MV-4-11 (cell line): ENCODE results near the gene KMT5C.

ENCODE experiments used
- DNase-seq: peaks from one replicate; lab custom pipeline; 2025; lab: John Stamatoyannopoulos, UW

Gene KMT5C

DNA sequence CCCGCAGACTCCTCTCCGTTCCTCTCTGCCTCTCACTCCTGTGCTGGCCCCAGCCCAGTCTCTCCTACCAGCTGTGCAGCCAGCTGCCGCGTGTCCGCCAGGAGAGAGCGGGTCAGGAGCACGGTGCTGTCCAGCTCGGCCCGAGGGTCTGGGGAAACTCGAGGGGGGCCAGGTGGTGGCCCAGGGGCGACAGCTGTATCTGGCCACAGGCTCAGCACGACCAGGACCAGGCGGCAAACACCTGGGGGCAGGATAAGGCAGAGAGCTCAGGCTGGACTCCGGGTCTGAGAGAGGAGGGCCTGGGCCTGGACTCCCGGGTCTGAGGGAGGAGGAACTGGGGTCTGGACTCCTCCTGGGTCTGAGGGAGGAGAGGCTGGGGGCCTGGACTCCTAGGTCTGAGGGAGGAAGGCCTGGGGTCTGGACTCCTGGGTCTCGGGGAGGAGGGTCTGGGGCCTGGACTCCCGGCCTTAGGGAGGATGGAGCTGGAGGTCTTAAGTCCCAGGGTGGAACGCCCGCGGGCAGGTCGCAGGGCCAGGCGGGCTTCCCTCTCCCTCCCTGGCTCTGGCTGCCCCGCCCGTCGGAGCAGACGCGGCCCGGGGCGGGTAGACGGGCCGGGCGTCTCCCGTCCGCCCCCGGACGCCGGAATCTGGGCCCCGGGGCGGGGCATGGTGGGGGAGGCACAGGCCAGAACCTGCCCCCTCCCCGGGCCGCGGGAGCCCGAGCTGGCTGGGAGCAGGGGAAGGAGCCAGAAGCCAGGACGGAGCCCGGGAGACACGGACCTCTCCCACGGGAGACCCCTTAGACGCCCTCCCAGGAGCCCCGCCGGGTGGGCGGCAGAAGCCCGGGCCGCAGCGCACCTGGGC is 29.3 kb downstream of the KMT5C start:
- no peak for DNase-seq

DNA sequence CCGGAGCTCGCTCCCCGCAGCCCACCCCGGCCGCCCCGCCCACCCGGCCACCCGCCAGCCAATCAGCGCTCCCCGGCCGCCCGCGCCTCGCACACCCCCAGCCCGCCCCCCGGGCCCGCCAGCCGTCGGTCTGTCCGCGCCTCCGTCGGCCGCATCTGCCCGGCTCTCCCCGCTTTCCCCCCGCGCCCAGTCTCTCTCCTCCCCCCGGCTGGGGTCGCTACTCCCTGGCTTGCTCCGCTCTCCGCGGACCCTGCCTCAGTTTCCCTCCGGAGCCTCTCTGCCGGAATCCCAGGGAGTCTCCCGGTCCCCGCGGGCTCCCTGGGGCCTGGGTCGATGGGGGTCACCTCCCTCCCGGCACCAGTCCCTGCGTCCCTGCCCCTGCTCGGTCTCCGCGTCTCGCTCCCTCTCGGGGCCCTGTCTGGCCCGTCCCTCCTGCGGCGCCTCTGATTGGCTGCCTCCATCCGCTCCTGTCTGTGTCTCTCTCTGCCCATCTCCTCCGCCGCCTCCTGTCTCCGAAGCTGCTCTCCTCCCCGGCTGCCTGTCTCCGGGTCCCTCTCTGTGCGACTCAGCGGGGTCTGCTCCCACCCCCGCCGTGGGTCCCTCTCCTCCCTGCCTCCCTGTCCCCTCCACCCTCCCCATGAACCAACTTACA is 30.1 kb downstream of the KMT5C start:
- DNase-seq, result no peak

DNA sequence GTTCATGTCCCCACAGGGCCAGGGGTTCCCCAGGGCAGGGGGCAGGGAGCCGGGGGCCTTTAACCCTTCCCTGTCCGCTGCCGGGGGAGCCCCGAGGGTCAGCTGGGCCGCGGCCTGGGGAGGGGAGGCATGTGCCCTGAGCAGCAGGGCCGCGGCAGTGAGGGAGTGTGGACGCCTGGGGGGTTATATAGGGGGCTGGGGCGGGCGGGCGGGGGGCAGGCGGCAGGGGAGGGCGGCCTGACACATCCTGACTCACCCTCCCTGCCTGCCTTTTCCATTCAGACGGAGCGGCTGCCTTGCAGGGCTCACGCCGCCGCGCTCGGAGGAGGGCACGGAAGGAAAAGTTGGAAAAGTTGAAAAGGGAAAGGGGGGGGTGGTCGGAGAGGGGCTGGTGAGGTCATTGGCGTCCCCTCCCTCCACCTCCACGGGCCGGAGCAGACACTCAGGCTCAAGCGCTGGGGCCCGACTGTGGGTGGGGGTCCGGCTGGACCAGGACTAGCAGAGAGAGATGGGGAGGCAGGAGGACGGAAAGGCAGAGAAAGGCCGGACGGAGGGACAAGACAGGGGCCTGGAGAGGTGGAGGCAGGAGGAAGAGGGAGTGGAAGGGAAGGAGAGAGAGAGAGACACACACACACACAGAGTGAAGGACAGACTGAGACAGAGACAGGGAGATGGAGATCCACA is 30.8 kb downstream of the KMT5C start, which contains the start of gene IL11:
Gene IL11 (minus strand): TSS at position 159 of the 684 bp plus-strand sequence. CDS start 153 bp downstream, at position 6.
- no peak for DNase-seq

DNA sequence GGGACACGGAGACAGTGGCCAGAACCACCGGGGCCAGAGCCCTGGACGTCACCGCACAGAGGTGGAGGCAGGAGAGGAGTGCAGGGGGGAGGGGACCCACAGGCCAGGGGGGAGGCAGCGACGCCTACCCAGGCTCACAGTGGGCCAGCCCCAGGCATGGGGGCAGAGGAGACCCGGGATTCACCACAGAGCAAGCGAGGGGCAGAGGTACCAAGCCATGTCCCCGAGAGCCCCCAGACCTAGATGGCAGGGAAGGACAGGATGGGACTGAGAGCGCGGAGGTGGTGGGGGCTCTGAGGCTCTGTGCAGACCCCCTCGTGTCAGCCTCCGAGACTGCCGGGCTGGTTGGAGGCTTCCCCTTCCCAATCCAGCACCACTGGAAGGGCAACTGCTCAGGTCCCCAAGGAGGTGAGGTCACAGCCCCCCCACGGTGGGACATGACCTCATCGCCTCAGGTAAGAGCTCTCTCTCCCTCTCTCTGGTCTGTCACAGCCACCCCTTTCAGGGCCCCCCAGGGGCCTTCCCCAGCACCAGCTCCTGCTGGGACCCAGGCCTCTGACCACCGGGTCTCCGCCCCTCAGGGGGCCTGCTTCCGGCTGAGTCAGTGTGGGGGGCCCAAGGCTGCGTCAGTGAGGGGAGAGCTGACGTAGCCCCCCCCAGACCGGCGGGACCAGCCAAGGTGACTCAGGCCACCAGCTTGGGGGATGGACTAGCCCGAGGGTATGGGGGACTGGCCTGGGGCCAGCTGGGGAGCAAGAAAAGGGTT is 32.8 kb downstream of the KMT5C start:
- no peak for DNase-seq

DNA sequence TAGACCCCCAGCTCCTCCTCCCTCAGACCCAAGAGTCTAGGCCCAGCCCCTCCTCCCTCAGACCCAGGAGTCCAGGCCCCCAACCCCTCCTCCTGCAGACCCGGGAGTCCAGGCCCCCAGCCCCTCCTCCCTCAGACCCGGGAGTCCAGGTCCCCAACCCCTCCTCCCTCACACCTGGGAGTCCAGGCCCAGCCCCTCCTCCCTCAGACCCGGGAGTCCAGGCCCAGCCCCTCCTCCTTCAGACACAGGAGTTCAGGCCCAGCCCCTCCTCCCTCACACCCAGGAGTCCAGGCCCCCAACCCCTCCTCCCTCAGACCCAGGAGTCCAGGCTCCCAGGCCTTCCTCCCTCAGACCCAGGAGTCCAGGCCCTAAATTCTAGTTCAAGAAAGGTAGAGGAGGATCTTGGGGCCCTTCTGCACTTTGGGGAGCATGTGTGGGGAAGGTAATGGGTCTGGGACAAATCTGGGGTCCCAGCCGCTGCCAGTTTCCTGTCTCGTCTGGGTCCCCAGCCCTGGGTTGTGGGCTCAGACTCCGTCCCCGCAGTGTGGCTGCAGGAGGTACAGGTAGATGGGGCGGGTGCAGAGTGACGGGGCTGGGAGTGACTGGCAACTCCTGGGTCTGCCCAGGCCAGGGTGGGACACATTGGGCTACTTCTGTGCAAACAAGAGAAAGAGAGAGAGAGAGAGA is 33.8 kb downstream of the KMT5C start:
- no peak for DNase-seq

DNA sequence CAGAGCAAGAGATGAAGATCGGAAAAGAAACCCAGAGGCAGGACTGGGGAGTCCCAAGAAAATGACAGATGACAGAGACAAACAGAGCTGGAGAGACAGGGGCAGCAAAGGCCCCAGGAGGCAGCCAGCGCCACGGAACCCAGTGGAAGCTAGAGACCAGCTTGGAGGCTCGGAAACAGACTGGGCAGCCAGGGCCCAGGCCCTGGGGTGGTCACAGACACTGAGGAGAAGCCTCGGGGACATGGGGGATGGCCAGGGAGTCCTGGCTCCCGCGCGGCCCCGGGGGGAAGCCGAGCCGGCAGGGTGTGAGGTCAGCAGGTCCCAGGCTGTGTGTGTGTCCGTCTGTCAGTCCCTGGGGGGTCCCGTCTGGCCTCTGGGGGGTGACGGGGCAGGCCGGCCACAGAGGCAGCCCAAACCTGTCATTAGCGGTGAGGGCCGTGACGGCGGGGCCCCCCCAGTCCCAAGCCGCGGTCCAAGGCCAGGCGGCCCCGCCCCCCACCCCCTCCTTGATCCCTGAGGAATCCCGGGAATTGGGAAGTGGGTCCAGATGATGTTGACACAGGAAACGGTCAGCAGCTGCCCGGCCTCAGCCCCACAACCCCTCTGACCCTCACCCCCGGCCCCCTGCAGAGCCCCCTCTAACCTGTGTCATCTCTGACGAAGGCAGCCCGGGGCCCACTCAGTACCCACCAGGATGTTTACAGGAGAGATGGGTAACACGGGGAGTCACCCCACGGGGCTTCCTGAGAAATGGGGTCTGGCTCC is 34.5 kb downstream of the KMT5C start:
- no peak for DNase-seq

GRCh38 chr19:55376241-55376933 is 36.7 kb downstream of the KMT5C start, which contains the start of gene TMEM190:
Gene TMEM190, plus strand, starts transcription at chr19:55376826. Its CDS starts 28 bp downstream, at chr19:55376854.
- no peak for DNase-seq

- DNase-seq, result no peak
Measured at GRCh38 chr19:55377356-55378131, 37.9 kb downstream of the KMT5C start.

DNA sequence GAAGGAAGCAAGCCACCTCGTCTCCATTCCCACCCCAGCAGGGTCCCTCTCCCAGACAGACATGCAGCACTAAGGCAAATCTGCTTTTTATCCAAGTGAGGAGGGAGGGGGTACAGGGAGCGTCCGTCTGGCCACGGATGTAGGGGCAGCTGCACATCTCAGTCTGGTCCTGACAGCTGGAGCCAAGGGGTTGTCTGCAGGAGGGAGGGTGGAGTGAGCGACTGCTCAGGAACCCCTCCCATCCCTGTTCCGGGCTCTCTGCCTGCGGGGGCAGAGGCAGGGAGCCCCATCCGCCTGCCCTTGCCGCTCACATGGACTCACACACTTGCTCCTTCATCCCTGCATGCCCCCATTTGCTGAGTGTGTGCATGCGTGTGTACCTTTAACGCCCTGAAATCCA is 39.5 kb downstream of the KMT5C start:
- DNase-seq, result no peak

DNA sequence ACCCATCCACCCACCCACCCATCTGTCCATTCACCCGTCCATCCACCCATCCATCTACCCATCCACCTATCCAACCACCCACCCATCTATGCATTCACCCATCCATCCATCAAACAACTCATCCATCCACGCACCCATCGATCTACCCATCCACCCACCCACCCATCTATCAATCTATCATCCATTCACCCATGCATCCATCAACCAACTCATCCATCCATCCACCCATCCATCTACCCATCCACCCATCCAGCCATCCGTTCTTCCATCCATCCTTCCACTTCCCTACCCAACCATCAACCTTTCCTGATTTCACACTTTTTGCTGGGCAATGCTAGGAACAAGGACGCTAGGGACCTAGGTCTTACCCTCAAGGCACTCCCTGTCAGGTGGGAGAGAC is 42.3 kb downstream of the KMT5C start:
- no peak for DNase-seq

DNA sequence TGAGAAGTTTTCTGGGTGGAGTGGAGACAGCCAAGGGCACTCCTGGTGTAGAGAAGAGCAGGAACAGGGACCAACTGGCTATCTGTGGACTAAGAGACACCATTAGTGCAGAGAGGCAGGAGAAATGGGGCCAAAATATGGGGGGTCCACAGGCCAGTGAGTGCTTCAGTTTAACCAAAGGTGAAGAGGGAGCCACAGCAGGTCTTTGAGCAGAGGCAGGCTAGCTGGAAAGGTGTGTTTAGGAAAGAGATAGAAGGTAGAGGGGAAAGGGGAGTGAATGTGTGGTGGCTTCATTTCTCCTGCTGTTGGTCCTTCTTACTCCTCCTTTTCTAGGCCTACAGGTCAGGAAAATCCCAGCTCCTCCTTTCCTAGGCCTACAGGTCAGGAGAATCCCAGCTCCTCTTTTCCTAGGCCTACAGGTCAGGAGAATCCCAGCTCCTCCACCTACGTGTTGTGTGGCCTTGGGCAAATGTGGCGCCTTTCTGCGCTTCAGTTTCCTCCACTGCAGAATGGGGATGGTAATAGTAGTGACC is 42.9 kb downstream of the KMT5C start:
- no peak for DNase-seq

GRCh38 chr19:55383279-55384130 is 43.8 kb downstream of the KMT5C start:
- DNase-seq, result peak; percentile 48

GRCh38 chr19:55384131-55384919 is 44.6 kb downstream of the KMT5C start, which contains the start of gene TMEM238:
Gene TMEM238, minus strand, starts transcription at chr19:55384292. Its CDS starts 33 bp downstream, at chr19:55384259.
- DNase-seq, result peak; percentile 46

DNA sequence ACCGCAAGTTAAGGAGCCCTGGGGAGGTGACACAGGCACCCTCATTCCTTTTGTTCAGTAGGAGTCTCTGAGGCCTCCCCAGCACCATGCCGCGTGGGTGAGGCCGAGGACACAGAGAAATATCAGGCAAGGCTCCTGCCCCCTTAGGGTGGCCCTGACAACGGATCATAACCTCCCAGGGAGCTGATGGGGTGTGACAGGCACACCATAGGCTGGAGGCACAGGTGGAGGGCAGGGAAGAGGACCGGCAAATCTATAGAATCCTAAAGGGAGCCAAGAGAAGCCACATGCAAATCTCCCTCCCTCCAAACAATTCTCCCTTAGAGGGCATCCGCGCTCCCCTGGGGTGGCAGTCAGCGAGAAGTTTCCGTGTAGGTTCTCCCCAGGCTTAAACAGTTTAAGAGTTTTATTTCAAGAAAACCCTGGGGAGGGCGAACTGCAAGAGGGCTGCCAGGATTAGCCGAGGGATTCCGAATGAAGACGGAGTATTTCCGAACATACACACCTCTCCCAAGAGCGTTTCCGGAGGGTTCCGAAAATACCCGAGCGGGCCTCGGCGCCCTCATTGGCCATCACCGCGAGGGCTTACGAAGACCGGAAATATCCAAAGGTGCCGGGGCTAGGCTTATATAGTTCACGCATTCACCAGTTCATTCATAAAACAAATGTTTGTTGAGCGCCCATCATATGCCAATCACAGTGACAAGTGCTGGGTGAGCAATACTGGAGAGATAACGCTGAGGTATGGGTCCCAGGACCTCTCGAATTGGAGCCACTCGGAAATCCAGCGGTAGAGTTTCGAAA is 45.4 kb downstream of the KMT5C start:
- DNase-seq, result peak; percentile 99

DNA sequence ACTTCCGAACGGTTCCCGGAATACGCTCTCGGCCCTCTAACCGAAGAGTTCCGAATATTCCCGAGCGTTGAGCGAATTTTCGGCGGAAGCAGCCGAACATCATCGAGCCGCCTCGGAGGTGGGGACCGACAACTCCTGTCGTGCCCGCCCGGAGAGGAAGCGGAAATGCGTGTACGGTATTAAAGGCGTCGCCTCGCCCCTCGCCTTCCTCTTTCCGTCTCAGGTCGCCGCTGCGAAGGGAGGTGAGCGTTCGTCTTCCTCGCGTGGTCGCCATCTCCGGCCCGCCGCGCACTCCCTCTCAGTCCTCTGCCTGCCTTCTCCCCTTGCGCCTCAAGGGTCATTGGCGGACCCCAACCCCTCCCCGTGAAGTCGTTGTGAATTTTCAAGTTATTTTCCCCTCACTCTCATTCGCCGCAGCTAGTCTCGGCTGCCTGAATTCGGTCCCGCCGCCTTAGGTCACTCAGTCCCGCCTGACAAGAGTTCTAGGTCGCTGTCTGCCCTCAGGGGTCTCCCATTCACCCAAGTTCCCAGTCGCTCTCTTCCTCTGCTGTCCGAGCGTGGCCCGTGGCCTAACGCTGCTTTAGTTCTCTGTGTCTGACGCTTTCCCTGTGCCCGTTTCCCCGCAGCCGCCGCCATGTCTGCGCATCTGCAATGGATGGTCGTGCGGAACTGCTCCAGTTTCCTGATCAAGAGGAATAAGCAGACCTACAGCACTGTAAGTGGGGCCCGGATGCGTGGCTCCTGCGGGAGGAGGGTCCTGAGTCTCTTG is 46.2 kb downstream of the KMT5C start, which contains the start of gene RPL28:
Gene RPL28 (plus strand): TSS at position 209 of the 769 bp plus-strand sequence. CDS start 426 bp downstream, at position 635.
- peak; percentile 100 for DNase-seq
